NCI-H82 treated with DMSO at 0.1 percent for 48 hours (cell line): ENCODE measurements around the gene ACP5.

ENCODE experiments used
- DNase-seq: peaks from one replicate; lab custom pipeline; 2025; ENCODE audit not compliant: unreplicated experiment; lab: John Stamatoyannopoulos, UW

ACP5 gene

GRCh38 chr19:11549386-11549953 is 28.0 kb downstream of the ACP5 start:
- no peak for DNase-seq

- no peak for DNase-seq
Observed at GRCh38 chr19:11547929-11548700, 29.3 kb downstream of the ACP5 start.

DNA sequence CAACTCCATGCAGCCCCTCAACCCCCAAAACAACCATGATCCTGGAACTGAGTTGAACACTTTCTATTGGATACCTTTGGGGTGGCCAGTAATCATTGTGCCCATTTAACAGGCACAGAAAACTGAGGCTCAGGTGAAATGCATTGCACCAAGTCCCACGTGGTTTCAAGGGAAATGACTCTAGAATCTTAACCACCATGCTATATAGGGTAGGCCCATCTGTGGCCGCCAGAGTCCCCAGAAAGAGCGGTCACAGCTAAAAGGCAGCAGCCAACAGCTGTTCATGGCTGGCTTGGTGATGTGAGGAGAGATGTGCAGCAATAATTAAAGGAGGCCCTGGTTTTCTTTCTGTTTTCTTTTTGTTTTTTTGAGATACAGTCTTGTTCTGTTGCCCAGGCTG is 36.2 kb downstream of the ACP5 start:
- no peak for DNase-seq

GRCh38 chr19:11540645-11541044 is 36.8 kb downstream of the ACP5 start:
- DNase-seq = no peak

DNA sequence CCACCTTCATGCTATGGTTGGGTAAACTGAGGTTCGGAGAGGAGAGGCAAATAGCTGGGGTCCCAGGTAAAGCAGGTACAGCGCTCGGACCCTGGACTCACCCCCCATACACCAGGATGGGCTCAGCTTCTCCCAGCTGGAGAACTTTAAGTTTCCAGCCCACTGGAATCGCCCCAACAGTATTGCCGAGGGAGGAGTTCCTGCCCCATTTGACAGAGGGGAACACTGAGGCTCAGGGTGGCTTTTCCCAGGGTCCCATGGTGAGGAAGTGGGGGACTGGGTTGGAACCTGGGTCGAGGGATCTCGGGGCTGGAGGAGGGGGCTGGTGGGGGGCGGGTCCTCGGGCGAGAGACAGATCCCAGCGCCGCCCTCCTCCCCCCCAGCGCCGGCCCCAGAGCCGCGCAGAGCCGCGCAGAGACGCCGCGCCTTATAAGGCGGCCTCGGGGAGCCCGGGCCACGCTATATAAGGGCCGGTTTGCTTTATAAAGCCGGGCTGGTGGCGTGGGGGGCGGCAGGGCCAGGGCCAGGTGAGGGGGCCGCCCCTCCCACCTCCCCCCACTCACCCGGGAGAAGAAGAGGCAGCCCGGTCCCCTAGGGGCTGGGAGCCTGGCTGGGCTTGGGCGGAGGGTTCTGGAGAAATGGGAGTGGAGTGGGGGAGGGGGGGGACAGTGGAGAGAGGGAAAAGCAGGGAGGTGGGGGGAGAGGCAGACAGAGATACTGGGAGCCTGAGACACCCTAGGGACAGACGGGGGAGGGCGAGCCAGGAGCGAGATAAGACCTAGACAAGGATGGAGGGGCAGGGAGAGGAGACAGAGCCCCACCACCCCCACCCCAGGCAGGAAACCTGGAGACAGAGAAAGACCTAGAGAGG is 37.7 kb downstream of the ACP5 start:
- DNase-seq = no peak

- DNase-seq = no peak
Observed at GRCh38 chr19:11538232-11539036, 39.0 kb downstream of the ACP5 start, which contains the start of gene CNN1. Gene CNN1 (plus strand): TSS chr19:11538851. CDS start chr19:11538928, 77 bp downstream.

GRCh38 chr19:11535792-11536595 is 41.5 kb downstream of the ACP5 start:
- DNase-seq = peak; percentile 7

- no peak for DNase-seq
Observed at GRCh38 chr19:11534948-11535347, 42.5 kb downstream of the ACP5 start.

GRCh38 chr19:11534538-11534937 is 42.9 kb downstream of the ACP5 start:
- DNase-seq = no peak

- DNase-seq = peak; percentile 81
Observed at GRCh38 chr19:11530432-11530831, 47.0 kb downstream of the ACP5 start.

- peak; percentile 85 for DNase-seq
Observed at GRCh38 chr19:11528551-11529341, 48.7 kb downstream of the ACP5 start, which contains the start of gene ECSIT. Gene ECSIT (minus strand): TSS chr19:11529134. CDS start chr19:11519170, 9,964 bp downstream.
